ENCODE measurements around the gene CCDC92B. TPM values are rescaled to one million over a fixed set of nuclear protein-coding genes. Genes with fewer than 3 reads are reported as not detected.

Gene CCDC92B
- total and polyA plus RNA-seq, 2 experiments from 2014 or later: not detected

DNA sequence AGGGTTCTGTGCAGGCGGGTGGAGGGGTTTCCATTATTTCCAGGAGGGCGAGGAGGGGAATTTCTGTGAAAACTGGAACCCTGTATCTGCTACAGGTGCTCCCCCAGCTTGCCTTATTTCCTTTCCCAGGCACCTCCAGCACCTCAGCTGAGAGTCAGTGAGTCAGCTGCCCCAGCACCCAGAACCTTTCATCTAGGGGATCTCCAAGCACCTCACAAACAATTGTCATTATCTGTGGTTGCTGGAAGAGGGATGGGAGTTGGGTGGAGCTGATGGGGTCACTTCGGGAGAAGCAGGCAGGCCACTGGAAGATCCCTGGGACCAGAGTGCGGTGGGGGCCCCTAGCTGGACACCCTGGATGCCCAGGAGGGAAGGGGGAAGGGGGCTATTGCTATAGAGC is 27.8 kb downstream of the CCDC92B start:
- Histone ChIP-seq H3K4me3 (no peak overlapping the region), H3K27ac (no peak overlapping the region), H2AFZ (no peak overlapping the region), H3K9me3 (ENCODE audit: low read depth) (no peaks in the 10 kb centered on the region), H3K79me2 (ENCODE audit: insufficient read depth) (no peaks in the 10 kb centered on the region), H4K20me1 (ENCODE audit: insufficient read depth) (no peaks in the 10 kb centered on the region), H3K9ac (no peak overlapping the region), H3K36me3 (ENCODE audit: low read depth) (no peaks in the 10 kb centered on the region), H3K9me2 (ENCODE audit: insufficient read depth) (no peaks in the 10 kb centered on the region), H3K27me3 (replicated peaks; ENCODE audit: insufficient read depth) (peaks cover 11% of the 10 kb centered on the region), H3K4me2 (ENCODE audit: unreplicated experiment) (no peak overlapping the region), H3K4me1 (ENCODE audit: insufficient read depth) (no peaks in the 10 kb centered on the region), H3F3A (ENCODE audit: insufficient read depth) (no peaks in the 10 kb centered on the region)
- TF ChIP-seq EZH2 (IDR thresholded peaks at IDR 0.05; ENCODE audit: insufficient read depth, poor library complexity, severe bottlenecking) (no peak), EZH2phosphoT487 (IDR thresholded peaks at IDR 0.05; ENCODE audit: insufficient read depth, low read depth) (no peak)
- no peak for DNase-seq
- in situ Hi-C loops (cut with MboI): no loop called here
- WGBS, 2 experiments (ENCODE audit: low coverage in 1 of 2, low lambda C conversion rate in 2 of 2, missing lambda C conversion rate in 2 of 2): 68 to 84% methylated on average over 3 to 4 of the region's 4 CpGs

DNA sequence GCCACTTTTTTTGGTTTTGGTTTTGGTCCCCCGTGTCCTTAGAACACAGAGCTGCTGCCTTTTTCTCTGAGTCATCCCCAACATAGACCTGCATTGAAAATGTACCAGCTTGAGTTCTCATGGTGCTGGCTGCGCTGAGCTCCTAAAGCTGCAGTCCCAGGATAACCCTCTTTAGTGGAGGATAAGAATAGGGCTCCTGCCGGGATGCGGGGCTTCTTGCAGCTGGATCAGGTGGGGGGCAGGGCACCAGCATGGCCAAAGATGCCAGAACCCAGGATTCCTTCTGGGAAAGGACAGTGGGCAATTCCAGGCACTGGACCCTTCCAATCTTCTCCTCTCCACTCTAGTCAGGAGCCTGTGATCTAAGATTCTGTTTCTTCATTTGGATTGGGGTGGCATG is 29.6 kb downstream of the CCDC92B start:
- H3F3A ChIP-seq (ENCODE audit: insufficient read depth): no peaks in the 10 kb centered on the region
- no peak overlapping the region for H3K9ac ChIP-seq
- no peak overlapping the region for H3K27ac ChIP-seq
- no peak overlapping the region for H3K4me2 ChIP-seq (ENCODE audit: unreplicated experiment)
- WGBS, 2 experiments (ENCODE audit: low coverage in 1 of 2, low lambda C conversion rate in 2 of 2, missing lambda C conversion rate in 2 of 2): 51 to 52% methylated on average over 4 of the region's 4 CpGs
- H3K9me2 ChIP-seq (ENCODE audit: insufficient read depth): no peaks in the 10 kb centered on the region
- peaks cover 6% of the 10 kb centered on the region; the same call in 1 of the 2 replicates for H3K27me3 ChIP-seq (replicated peaks; ENCODE audit: insufficient read depth)
- no peak overlapping the region for H3K4me3 ChIP-seq
- H3K9me3 ChIP-seq (ENCODE audit: low read depth): no peaks in the 10 kb centered on the region
- DNase-seq: no peak
- H4K20me1 ChIP-seq (ENCODE audit: insufficient read depth): no peaks in the 10 kb centered on the region
- no peaks in the 10 kb centered on the region for H3K79me2 ChIP-seq (ENCODE audit: insufficient read depth)
- no peaks in the 10 kb centered on the region for H3K4me1 ChIP-seq (ENCODE audit: insufficient read depth)
- in situ Hi-C loops (cut with MboI): no loop called here
- TF ChIP-seq EZH2 (IDR thresholded peaks at IDR 0.05; ENCODE audit: insufficient read depth, poor library complexity, severe bottlenecking) (no peak), EZH2phosphoT487 (IDR thresholded peaks at IDR 0.05; ENCODE audit: insufficient read depth, low read depth) (no peak)
- H3K36me3 ChIP-seq (ENCODE audit: low read depth): no peaks in the 10 kb centered on the region
- no peak overlapping the region for H2AFZ ChIP-seq

DNA sequence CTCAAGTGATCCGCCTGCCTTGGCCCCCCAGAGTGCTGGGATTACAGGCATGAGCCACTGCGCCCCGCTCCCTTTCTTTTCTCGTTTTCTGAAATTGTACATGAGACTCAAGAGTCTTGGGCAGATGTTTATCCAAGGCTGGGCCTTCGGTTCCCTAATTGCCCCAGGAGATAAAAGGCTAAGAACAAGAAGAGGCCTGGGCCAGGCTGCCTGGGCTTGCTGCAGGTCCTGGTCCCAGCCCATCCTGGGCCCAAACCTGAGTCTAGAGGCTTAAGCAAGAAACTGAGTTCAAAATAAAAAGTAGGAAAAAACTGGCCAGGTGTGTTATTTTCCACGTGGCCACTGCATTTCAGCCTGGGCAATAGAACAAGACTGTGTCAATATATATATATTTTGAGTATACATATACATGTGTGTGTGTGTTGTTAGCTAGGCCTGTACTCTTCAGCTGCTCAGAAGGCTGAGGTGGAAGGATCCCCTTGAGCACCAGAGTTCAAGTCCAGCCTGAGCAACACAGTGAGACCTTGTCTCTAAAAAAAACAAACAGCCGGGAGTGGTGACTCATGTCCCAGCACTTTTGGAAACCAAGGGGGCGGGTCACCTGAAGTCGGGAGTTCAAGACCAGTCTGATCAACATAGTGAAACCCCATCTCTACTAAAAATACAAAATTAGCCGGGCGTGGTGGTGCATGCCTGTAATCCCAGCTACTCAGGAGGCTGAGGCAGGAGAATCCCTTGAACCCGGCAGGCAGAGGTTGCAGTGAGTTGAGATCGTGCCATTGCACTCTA is 31.1 kb downstream of the CCDC92B start:
- H3K9me2 ChIP-seq (ENCODE audit: insufficient read depth): no peaks in the 10 kb centered on the region
- H2AFZ ChIP-seq: no peak overlapping the region
- no peak overlapping the region for H3K4me3 ChIP-seq
- TF ChIP-seq EZH2phosphoT487 (IDR thresholded peaks at IDR 0.05; ENCODE audit: insufficient read depth, low read depth): no peak
- TF ChIP-seq EZH2 (IDR thresholded peaks at IDR 0.05; ENCODE audit: insufficient read depth, poor library complexity, severe bottlenecking): no peak
- DNase-seq: no peak
- H3K9ac ChIP-seq: no peak overlapping the region
- H3K27me3 ChIP-seq (replicated peaks; ENCODE audit: insufficient read depth): peaks cover 4% of the 10 kb centered on the region; the same call in 1 of the 2 replicates
- H3K4me1 ChIP-seq (ENCODE audit: insufficient read depth): no peaks in the 10 kb centered on the region
- H4K20me1 ChIP-seq (ENCODE audit: insufficient read depth): no peaks in the 10 kb centered on the region
- no peaks in the 10 kb centered on the region for H3K79me2 ChIP-seq (ENCODE audit: insufficient read depth)
- in situ Hi-C loops (cut with MboI): no loop called here
- WGBS, 2 experiments (ENCODE audit: low coverage in 1 of 2, low lambda C conversion rate in 2 of 2, missing lambda C conversion rate in 2 of 2): 79 to 80% methylated on average over 13 of the region's 13 CpGs
- H3F3A ChIP-seq (ENCODE audit: insufficient read depth): no peaks in the 10 kb centered on the region
- no peak overlapping the region for H3K4me2 ChIP-seq (ENCODE audit: unreplicated experiment)
- H3K9me3 ChIP-seq (ENCODE audit: low read depth): no peaks in the 10 kb centered on the region
- H3K36me3 ChIP-seq (ENCODE audit: low read depth): no peaks in the 10 kb centered on the region
- no peak overlapping the region for H3K27ac ChIP-seq

DNA sequence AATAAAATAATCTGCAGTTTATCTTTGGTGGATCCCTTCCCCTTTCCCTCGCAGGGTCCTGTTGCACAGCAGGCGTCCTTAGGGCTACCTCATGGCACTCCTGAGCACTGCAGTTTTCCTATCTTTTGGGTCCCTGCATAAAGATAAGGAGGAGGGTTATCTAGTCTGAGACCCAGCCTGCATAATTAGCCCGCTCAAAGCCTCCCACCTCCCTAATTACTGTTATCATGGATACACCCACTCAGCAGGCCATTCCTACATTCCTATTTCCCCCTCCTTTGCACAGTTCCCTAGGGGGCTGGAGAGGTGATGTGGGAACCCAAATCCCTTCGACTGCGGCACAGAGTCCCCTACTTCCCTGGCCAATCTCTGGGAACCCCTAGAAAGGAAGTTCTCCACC is 32.8 kb downstream of the CCDC92B start:
- Histone ChIP-seq H3K9me3 (ENCODE audit: low read depth) (no peaks in the 10 kb centered on the region), H3K4me2 (ENCODE audit: unreplicated experiment) (no peak overlapping the region), H3K4me1 (ENCODE audit: insufficient read depth) (peaks cover 6% of the 10 kb centered on the region; the same call in 1 of the 2 replicates), H3F3A (ENCODE audit: insufficient read depth) (no peaks in the 10 kb centered on the region), H3K9ac (no peak overlapping the region), H3K36me3 (ENCODE audit: low read depth) (no peaks in the 10 kb centered on the region), H3K27ac (no peak overlapping the region), H3K4me3 (no peak overlapping the region), H3K79me2 (ENCODE audit: insufficient read depth) (no peaks in the 10 kb centered on the region), H4K20me1 (ENCODE audit: insufficient read depth) (no peaks in the 10 kb centered on the region), H2AFZ (no peak overlapping the region), H3K9me2 (ENCODE audit: insufficient read depth) (no peaks in the 10 kb centered on the region), H3K27me3 (replicated peaks; ENCODE audit: insufficient read depth) (0 out of 2 replicates have a peak, but pooled peaks cover under 1% of the 10 kb centered on the region)
- 78 to 82% methylated on average over 5 of the region's 5 CpGs for WGBS, 2 experiments (ENCODE audit: low coverage in 1 of 2, low lambda C conversion rate in 2 of 2, missing lambda C conversion rate in 2 of 2)
- in situ Hi-C loops (cut with MboI): no loop called here
- no peak for TF ChIP-seq EZH2 (IDR thresholded peaks at IDR 0.05; ENCODE audit: insufficient read depth, poor library complexity, severe bottlenecking)
- no peak for TF ChIP-seq EZH2phosphoT487 (IDR thresholded peaks at IDR 0.05; ENCODE audit: insufficient read depth, low read depth)
- no peak for DNase-seq
